CD4-positive, alpha-beta T cell treated with Interferon alpha-2 for 1 hour (primary cell): Measurements from ENCODE around the gene OR2A25.

ENCODE experiments used
- DNase-seq, 2 donors: peaks; one replicate each; pipeline ENCODE4 v3.0.0-alpha.2; 2020 to 2022

Gene OR2A25

GRCh38 chr7:144085978-144086377, 16.4 kb downstream of the OR2A25 start, which contains the start of gene OR2A12:
Gene OR2A12, plus strand, starts transcription at chr7:144086278. Its CDS starts 8,830 bp downstream, at chr7:144095108.
- no peak for DNase-seq

- no peak for DNase-seq
Observed at GRCh38 chr7:144086730-144087129, 17.1 kb downstream of the OR2A25 start.

GRCh38 chr7:144087230-144087629, 17.6 kb downstream of the OR2A25 start:
- DNase-seq, result no peak

DNA sequence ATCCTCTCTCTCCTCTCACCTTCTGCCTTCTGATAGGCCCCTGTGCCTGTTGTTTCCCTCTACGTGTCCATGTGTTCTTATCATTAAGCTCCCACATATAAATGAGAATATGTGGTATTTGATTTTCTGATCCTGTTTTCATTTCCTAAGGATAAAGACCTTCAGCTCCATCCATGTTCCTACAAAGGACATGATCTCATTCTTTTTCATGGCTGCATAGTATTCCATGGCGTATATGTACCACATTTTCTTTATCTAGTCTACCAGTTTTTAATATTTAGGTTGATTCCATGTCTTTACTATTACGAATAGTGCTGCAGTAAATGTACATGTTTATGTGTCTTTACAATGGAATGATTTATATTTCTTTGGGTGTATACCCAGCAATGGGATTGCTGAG, 21.1 kb downstream of the OR2A25 start:
- DNase-seq, result no peak

- DNase-seq, result no peak
Observed at GRCh38 chr7:144098776-144099175, 29.2 kb downstream of the OR2A25 start.

GRCh38 chr7:144100607-144101006, 31.0 kb downstream of the OR2A25 start:
- DNase-seq, result no peak

GRCh38 chr7:144102041-144102440, 32.4 kb downstream of the OR2A25 start:
- no peak for DNase-seq

- DNase-seq, result no peak
Observed at GRCh38 chr7:144105211-144105610, 35.6 kb downstream of the OR2A25 start.

GRCh38 chr7:144109283-144109682, 39.7 kb downstream of the OR2A25 start, which contains the start of gene OR2A2:
Gene OR2A2, plus strand, starts transcription at chr7:144109583. Its CDS starts 0 bp downstream, at chr7:144109583.
- no peak for DNase-seq

- DNase-seq, result no peak
Observed at GRCh38 chr7:144110272-144110671, 40.7 kb downstream of the OR2A25 start.

DNA sequence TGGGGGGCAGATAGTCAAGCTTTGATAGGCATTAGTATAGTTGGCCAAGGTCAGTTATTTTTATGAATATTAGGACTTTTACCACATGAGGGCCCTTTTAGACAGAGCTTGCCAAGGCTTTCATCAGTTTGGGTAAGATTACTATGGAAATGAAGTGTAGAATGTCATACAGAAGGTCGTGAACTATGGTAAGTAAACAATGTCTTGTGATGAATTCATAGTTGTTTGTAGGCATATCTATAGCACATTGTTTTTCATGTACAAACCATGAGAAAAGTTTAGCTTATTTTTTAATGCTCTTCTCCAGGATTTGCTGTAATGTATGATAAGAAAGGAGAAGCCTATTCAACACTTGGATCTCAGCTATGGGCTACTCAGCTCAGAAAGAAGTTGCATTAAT, 44.0 kb downstream of the OR2A25 start:
- no peak for DNase-seq

DNA sequence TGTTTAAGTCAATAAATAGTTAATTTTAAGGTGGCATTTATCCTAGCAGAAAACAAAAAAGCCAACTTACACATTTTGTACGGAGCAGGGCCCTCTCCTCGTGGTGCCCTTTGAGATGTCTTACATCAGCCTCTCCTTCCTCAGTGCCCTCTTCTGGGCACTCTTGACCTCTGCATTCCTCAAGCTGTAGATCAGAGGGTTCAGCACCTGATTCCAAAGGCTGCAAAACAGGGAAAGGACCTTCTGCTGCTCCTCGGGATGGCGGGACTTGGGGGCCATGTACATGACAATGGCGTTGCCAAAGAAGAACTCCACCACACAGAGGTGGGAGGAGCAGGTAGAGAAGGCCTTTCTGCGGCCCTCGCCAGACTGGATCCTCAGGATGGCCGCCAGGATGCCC, 48.7 kb downstream of the OR2A25 start:
- no peak for DNase-seq

DNA sequence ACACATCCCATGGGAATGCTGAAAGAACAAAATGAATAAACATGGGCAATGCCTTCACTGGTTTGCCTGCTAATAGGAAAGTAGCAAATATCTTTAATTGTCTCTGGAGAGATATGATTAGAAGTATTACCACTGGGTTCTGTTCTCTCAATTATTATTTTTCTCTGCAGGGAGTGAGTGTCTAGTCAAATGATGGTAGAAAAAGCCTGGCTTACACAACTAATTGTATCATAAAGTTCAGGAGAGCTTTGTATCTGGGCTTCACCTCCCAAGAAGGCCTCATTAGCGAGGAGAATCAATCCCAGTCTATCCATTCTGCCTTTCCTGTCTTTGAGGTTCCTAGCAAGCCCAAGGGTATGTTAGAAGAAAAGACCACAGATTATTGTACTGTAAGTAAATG, 53.3 kb downstream of the OR2A25 start, which contains the start of gene OR2A14:
Gene OR2A14 (plus strand): TSS at position 301 of the 400 bp plus-strand sequence. CDS start 5,937 bp downstream, outside the sequence.
- DNase-seq, result no peak
